HG02588 (cell line): ENCODE measurements around the gene ADGB.

Source experiments
- ATAC-seq: cut with Tn5 transposase; IDR thresholded peaks from one replicate; pipeline ENCODE4 v1.9.1; 2021; ENCODE audit warnings: mild to moderate bottlenecking, moderate library complexity; ENCODE audit not compliant: unreplicated experiment

The ADGB gene

DNA sequence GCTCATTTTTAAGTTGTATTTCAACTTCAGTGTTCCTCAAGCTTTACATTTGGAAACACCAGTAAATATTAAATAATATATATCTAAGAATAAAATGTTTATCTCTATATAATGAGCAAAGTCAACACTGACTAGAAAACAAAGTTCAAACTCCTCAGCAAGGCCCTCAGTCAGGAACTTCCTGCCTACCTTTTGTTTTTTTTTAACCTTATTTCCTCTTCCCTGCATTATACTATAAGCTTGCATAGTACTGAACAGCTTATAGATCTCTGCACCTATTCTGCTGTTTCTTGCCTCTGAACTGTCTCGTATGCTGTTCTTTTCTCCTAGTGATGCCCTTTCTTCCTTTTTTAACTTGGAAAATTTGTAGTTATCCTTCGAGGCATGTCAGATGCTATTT is 29.6 kb downstream of the ADGB start:
- ATAC-seq = no peak

DNA sequence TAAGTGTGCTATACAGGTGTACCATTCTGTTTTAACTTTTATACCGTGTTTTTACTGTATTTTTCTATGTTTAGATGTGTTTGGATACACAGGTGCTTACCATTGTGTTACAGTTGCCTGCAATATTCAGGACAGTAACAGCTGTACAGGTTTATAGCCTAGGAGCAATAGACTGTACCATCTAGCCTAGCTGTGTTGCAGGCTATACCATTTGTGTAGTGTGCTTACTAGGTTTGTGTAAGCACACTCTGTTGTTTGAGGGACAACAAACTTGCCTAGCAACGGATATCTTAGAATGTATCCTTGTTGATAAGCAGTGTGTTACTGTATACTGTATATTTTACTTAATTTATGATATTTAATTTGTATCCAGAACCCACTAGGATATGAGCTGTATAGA is 35.2 kb downstream of the ADGB start:
- ATAC-seq = no peak

- no peak for ATAC-seq
These were observed 36.4 kb downstream of the ADGB start for GRCh38 chr6:146635165-146635564.

DNA sequence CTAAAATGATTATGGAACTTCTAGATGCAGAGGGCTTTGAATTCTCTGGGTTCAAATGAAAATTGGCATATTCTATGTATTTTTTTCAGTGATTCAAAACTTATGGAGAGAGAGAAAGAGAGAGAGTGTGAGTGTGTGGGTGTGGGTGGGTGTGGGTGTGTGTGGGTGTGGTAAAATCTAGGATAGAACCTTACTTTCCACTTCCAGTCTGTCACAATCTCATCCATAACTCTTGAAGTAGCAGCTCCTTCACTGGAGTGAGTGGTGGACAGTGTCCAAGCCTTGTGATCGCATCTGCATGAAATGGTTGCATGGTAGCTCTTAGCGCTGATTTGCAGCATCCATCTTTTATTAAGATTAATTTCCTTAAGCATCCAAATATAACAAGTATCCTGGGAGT is 37.7 kb downstream of the ADGB start:
- no peak for ATAC-seq

DNA sequence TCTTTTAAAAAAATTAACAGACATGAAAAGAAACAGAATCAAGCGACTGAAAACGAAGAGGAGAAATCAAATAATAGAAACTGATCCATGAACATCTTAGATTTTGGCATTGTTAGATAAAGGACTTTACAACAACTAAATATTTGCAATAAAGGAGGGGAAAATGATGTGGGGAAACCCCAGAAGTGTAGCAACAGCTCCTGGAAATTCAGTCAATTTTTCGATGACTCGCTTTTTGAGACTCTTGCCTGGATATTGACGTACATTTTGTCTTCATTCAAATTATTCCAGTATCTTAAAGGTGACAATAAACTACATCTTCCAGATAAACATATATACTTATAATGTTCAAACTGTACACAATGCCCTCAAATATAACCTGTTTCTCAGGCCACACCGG is 44.1 kb downstream of the ADGB start:
- no peak for ATAC-seq

DNA sequence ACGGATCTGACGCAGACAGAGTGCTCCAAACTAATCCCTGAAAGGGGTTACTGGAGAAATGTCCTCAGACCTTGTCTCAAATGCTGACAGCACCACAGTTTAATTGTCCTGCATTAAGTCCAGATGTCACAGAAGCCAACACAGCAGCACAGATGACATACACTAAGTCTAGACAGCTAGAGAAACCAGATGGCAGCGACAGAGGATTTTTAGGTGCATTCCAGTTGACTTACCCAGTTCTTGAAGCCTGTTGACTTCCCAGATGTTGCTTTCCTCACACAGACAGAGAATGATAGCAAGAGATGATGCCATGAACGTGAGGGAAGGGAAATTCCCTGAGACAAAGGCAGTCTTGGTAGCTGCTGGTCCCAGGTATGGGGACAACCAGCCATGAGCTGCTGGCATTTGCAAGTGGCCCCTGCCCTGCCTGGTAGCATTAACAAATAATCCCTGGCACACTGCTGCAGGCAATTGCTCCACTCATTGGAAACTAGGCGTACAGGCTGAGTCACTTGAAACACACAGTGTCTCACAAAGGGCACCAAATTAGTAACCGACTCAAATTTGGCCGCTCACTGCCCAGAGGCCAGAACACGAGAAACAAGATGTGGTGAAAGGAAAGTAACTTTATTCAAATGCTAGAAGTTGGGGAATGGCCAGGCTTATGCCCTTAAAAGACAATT is 52.2 kb downstream of the ADGB start:
- ATAC-seq = no peak

DNA sequence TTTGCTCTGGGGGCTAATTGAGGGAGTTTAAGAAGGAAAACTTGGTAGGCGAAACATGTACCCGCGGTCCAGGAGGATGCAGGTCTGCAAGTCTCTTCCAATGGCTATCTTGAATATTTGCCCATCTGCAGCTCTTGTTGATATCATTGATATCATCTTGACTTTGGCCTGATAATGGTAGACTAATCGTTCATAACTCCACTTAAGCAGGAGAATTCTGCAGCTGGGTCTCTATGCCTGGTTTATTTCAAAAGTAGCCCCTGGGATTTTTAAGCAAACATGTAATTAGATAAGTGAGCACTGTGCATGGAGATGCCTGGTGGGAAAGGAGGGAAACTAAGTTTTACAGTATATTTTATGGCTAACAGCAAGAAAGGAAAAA is 52.7 kb downstream of the ADGB start:
- no peak for ATAC-seq

DNA sequence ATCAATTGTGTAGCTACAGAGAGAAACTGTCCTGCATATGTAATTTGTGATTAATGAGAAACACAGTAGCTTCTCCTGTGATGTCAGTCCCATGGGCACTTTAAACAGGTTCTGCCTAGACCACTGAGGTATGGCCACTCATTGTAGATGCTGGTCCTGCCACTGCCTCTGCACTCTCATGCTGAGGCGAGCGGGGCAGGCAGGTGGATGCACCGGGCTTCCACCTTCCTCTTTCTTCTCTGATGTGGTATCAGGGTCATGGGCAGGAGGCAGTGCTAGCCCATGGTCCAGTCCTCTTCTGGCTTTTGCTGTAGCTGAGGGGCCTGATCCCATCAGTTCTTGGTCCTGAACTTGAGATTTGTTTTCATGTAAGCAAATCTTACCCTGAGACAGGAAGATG is 58.7 kb downstream of the ADGB start:
- no peak for ATAC-seq

GRCh38 chr6:146664871-146665360 is 66.1 kb downstream of the ADGB start:
- no peak for ATAC-seq

- ATAC-seq = no peak
These were observed 68.1 kb downstream of the ADGB start for GRCh38 chr6:146666909-146667308.

- no peak for ATAC-seq
These were observed 71.4 kb downstream of the ADGB start for GRCh38 chr6:146670161-146670560.

- no peak for ATAC-seq
These were observed 74.3 kb downstream of the ADGB start for GRCh38 chr6:146673069-146673468.

GRCh38 chr6:146679386-146679785 is 80.6 kb downstream of the ADGB start:
- ATAC-seq = no peak

DNA sequence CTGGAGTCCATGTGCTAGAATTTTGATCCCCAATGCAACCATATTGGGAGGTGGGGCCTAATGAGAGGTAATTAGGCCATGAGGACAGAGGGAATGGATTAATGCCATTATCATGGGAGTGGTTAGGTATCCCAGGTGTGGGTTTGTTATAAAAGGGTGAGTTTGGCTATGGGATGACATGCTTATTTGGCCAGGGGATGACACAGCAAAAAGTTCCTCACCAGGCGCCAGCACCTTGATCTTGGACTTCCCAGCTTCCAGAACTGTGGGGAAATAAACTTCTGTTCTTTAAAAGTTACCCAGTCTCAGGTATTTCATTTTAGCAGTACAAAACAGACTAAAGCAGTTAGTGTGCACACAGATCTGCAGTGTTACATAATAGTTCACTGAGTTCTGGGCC is 84.1 kb downstream of the ADGB start:
- ATAC-seq = no peak

- ATAC-seq = no peak
These were observed 91.0 kb downstream of the ADGB start for GRCh38 chr6:146689806-146690205.

DNA sequence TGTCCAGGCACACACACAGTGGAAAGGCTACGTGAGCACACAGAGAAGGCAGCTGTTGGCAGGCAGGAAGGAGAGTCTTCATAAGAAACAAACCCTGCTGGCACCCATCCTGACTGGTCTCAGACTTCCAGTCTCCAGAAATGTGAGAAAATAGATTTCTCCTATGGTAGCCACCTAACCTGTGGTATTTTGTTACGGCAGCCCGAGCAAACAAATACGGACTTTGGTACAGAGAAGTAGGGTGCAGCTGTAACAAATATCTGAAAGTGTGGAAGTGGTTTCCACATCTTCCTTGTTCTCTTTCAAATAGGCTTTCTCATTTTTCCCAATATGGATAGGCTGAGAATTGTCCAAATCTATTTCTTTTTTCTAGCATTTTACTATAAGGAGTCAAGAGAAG is 94.6 kb downstream of the ADGB start:
- no peak for ATAC-seq

GRCh38 chr6:146697921-146698320 is 99.1 kb downstream of the ADGB start:
- ATAC-seq = no peak

DNA sequence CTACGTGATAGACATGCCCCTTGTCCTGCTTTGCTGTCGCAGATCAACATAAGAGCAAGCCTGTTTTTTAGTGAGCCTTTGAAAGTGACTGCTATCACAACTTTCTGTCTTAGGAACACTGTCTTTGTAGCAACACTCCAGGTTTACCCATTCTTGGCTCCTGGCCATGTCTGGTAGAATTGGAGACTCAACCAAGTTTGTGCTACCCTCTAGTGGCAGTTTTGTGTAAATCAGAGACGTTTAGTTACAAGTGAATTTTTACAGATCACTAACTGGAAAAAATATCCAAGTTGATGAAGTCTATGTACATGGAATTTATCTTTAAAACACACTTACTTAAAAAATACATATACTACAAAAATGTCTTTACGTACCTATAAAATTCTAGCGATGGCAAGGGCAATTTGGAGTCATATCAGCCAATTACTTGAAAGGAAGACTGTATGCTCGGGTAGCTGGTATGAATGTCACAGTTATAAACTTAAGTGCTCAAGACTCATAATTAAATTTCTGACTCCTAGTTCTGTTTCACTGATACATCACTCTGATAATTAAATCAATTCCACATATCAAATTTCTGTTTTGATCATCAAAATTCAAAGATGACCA is 101.4 kb downstream of the ADGB start:
- no peak for ATAC-seq

- no peak for ATAC-seq
These were observed 102.9 kb downstream of the ADGB start for GRCh38 chr6:146701632-146702031.

GRCh38 chr6:146709036-146709622 is 110.4 kb downstream of the ADGB start:
- ATAC-seq = no peak

GRCh38 chr6:146719387-146719786 is 120.6 kb downstream of the ADGB start:
- ATAC-seq = no peak

- no peak for ATAC-seq
These were observed 140.9 kb downstream of the ADGB start for GRCh38 chr6:146739696-146740095.
